Measurements from ENCODE around the gene COX6B1.

The COX6B1 gene

GRCh38 chr19:35644206-35644986 lies 3.7 kb upstream of the COX6B1 start (continued):
- no peak for TF ChIP-seq ZNF169 (tag by site-specific recombination; IDR thresholded peaks at IDR 0.05)
- no peak for TF ChIP-seq ZNF266 (tag by site-specific recombination; IDR thresholded peaks at IDR 0.05; ENCODE audit: low read depth)
- TF ChIP-seq ZBTB6 (tag by site-specific recombination; IDR thresholded peaks at IDR 0.05): no peak
- TF ChIP-seq ZNF624 (tag by site-specific recombination; IDR thresholded peaks at IDR 0.05): no peak
- TF ChIP-seq PRDM1 (tag by site-specific recombination; IDR thresholded peaks at IDR 0.05): peak; percentile 87
- TF ChIP-seq, protein P1, sequence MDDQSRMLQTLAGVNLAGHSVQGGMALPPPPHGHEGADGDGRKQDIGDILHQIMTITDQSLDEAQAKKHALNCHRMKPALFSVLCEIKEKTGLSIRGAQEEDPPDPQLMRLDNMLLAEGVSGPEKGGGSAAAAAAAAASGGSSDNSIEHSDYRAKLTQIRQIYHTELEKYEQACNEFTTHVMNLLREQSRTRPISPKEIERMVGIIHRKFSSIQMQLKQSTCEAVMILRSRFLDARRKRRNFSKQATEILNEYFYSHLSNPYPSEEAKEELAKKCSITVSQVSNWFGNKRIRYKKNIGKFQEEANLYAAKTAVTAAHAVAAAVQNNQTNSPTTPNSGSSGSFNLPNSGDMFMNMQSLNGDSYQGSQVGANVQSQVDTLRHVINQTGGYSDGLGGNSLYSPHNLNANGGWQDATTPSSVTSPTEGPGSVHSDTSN (CRISPR knock-in tag; IDR thresholded peaks at IDR 0.05): no peak
- TF ChIP-seq ZBTB21 (tag by site-specific recombination; IDR thresholded peaks at IDR 0.05): peak; percentile 28; the same call in 1 of the 2 replicates
- no peak for TF ChIP-seq ZSCAN4 (tag by site-specific recombination; IDR thresholded peaks at IDR 0.05)
- TF ChIP-seq ZNF362 (tag by site-specific recombination; IDR thresholded peaks at IDR 0.05): no peak
- peak; percentile 91 for TF ChIP-seq ZIC2 (tag by site-specific recombination; IDR thresholded peaks at IDR 0.05)
- TF ChIP-seq ZNF132 (tag by site-specific recombination; IDR thresholded peaks at IDR 0.05; ENCODE audit: borderline replicate concordance): no peak
- TF ChIP-seq HOXA7 (CRISPR knock-in tag; IDR thresholded peaks at IDR 0.05; ENCODE audit: borderline replicate concordance): no peak
- no peak for TF ChIP-seq ZNF48 (tag by site-specific recombination; IDR thresholded peaks at IDR 0.05)
- TF ChIP-seq ZSCAN5A (tag by site-specific recombination; IDR thresholded peaks at IDR 0.05): peak; percentile 70; the same call in 1 of the 2 replicates
- TF ChIP-seq BCL11B (tag by site-specific recombination; IDR thresholded peaks at IDR 0.05; ENCODE audit: low read depth): 0 out of 2 replicates have a peak, but pooled peaks have one; percentile 83
- TF ChIP-seq FEZF1 (tag by site-specific recombination; IDR thresholded peaks at IDR 0.05): no peak
- TF ChIP-seq KLF17 (tag by site-specific recombination; IDR thresholded peaks at IDR 0.05): peak; percentile 34
- TF ChIP-seq SALL2 (tag by site-specific recombination; IDR thresholded peaks at IDR 0.05; ENCODE audit: borderline replicate concordance): no peak
- TF ChIP-seq ZNF175 (tag by site-specific recombination; IDR thresholded peaks at IDR 0.05): no peak
- TF ChIP-seq ZNF366 (tag by site-specific recombination; conservative IDR thresholded peaks at IDR 0.05): no peak; the same call in 1 of the 2 replicates
- TF ChIP-seq ZNF248 (tag by site-specific recombination; IDR thresholded peaks at IDR 0.05): no peak
- no peak for TF ChIP-seq ZNF510 (tag by site-specific recombination; IDR thresholded peaks at IDR 0.05; ENCODE audit: insufficient replicate concordance)
- peak; percentile 100 for TF ChIP-seq PATZ1 (tag by site-specific recombination; IDR thresholded peaks at IDR 0.05)
- TF ChIP-seq ZNF521 (tag by site-specific recombination; IDR thresholded peaks at IDR 0.05): no peak
- no peak for TF ChIP-seq GFI1B (tag by site-specific recombination; IDR thresholded peaks at IDR 0.05)
- peak; percentile 85; the same call in 1 of the 2 replicates for TF ChIP-seq KLF16 (tag by site-specific recombination; IDR thresholded peaks at IDR 0.05)
- peak; percentile 69; the same call in 1 of the 2 replicates for TF ChIP-seq ZNF610 (tag by site-specific recombination; IDR thresholded peaks at IDR 0.05; ENCODE audit: borderline replicate concordance)
- no peak for TF ChIP-seq ZNF701 (tag by site-specific recombination; IDR thresholded peaks at IDR 0.05)
- no peak for TF ChIP-seq ZNF184 (tag by site-specific recombination; IDR thresholded peaks at IDR 0.05)

Data from HEK293 (cell line).